A673 (cell line): Measurements from ENCODE around the gene SEMA6B.

Experiments
- EZH2 ChIP-seq: fragments of 200-600 bp; sonication (generic); IDR thresholded peaks from 2 replicates; pipeline ENCODE4 v1.6.1; 2017; ENCODE audit warnings: borderline replicate concordance, low read depth, mild to moderate bottlenecking, mixed read lengths, antibody characterized with exemption, low read length; ENCODE audit not compliant: poor library complexity, severe bottlenecking
- TF ChIP-seq, protein P1 (sequence below): fragments of 300-800, 200-600 bp; sonication (generic); conservative IDR thresholded peaks from 2 replicates; pipeline ENCODE4 v1.5.1; 2017; ENCODE audit warnings: low read depth, mild to moderate bottlenecking, antibody characterized with exemption, low read length, moderate library complexity, mixed read lengths

DNA sequence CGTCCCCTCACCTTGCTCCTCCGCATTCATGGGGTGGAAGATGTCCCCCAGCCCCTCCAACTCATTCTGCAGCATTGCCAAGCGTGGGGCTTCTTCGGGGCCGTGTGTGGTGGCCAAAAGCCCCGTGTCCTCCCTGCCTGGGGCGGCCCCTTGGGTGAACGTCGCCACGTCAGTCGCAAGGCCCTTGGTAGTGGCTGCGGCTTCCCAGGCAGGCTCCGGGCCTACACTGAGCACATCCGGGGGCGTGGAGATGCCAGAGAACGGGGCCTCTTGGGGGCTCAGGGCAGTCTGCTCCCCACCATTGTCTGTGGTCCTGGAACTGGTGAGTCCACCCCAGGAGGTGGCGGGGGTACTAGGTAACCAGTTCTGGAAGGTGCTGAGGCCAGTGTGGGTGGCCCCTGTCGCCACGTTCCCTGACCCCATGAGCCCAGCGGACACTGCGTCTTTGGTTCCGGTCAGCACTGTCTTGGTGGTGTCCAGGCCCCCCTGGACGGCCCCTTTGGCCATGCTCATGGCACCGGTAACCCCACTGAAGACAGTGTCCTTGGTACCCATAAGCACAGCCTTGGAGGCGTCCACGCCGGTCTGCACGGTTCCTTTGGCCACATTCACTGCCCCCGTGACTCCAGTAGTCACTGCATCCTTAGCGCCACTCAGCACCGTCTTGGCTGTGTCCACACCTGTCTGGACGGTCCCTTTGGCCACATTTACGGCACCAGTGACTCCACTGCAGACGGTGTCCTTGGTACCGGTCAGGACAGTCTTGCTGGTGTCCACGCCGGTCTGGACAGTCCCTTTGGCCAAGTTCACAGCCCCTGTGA lies 48.8 kb downstream of the SEMA6B start:
- TF ChIP-seq, protein P1, sequence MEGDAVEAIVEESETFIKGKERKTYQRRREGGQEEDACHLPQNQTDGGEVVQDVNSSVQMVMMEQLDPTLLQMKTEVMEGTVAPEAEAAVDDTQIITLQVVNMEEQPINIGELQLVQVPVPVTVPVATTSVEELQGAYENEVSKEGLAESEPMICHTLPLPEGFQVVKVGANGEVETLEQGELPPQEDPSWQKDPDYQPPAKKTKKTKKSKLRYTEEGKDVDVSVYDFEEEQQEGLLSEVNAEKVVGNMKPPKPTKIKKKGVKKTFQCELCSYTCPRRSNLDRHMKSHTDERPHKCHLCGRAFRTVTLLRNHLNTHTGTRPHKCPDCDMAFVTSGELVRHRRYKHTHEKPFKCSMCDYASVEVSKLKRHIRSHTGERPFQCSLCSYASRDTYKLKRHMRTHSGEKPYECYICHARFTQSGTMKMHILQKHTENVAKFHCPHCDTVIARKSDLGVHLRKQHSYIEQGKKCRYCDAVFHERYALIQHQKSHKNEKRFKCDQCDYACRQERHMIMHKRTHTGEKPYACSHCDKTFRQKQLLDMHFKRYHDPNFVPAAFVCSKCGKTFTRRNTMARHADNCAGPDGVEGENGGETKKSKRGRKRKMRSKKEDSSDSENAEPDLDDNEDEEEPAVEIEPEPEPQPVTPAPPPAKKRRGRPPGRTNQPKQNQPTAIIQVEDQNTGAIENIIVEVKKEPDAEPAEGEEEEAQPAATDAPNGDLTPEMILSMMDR: no peak
- TF ChIP-seq EZH2: no peak
